H1 (cell line): ENCODE measurements around the gene YWHAB. TPM values are rescaled to one million over a fixed set of nuclear protein-coding genes. Genes with fewer than 3 reads are reported as not detected.

Source experiments
- CTCF ChIA-PET: fragments of 300-600 bp; sonication (Branson Sonifier 250); formaldehyde crosslinking; loops from one replicate; lab custom pipeline; 2021; ENCODE audit not compliant: partially characterized antibody; lab: Charles Lee
- POLR2A ChIA-PET: fragments of 300-600 bp; sonication (Branson Sonifier 250); formaldehyde crosslinking; loops from one replicate; lab custom pipeline; 2021; ENCODE audit warnings: inconsistent platforms; ENCODE audit not compliant: partially characterized antibody; lab: Charles Lee
- DNase-seq, 2 experiments: peaks; one replicate each; pipeline versions ENCODE4 v3.0.0 to v3.0.0-alpha.2; 2010 to 2022; ENCODE audit warnings: low spot score in 2 of 2, low read depth in 1 of 2, mixed read lengths in 1 of 2
- FAIRE-seq: peaks from 2 replicates; lab custom pipeline; 2011; peaks lifted over from hg19 to GRCh38; lab: Jason Lieb, UNC
- H2AFZ ChIP-seq: 2 replicates; pipeline ENCODE4 v1.8.1; 2012; ENCODE audit warnings: low read length, inconsistent platforms
- H2AK5ac ChIP-seq: 2 replicates; pipeline ENCODE4 v1.6.1; 2013; ENCODE audit warnings: low read depth, low read length
- H2BK120ac ChIP-seq: replicated peaks from 2 replicates; pipeline ENCODE3; 2013; ENCODE audit warnings: low read depth, low read length, inconsistent platforms
- H2BK12ac ChIP-seq: 2 replicates; pipeline ENCODE4 v1.6.1; 2013; ENCODE audit warnings: low read depth, low read length
- H2BK15ac ChIP-seq: 2 replicates; pipeline ENCODE4 v1.6.1; 2013; ENCODE audit warnings: low read length
- H2BK20ac ChIP-seq: 2 replicates; pipeline ENCODE4 v1.6.1; 2013; ENCODE audit warnings: low read length
- H2BK5ac ChIP-seq: 2 replicates; pipeline ENCODE4 v1.6.1; 2013; ENCODE audit warnings: low read depth, low read length
- H3K14ac ChIP-seq: 2 replicates; pipeline ENCODE4 v1.6.1; 2013; ENCODE audit warnings: inconsistent platforms; ENCODE audit not compliant: insufficient read length
- H3K18ac ChIP-seq: 2 replicates; pipeline ENCODE4 v1.6.1; 2013; ENCODE audit warnings: low read length; ENCODE audit errors: extremely low read depth
- H3K23ac ChIP-seq: 2 replicates; pipeline ENCODE4 v1.6.1; 2013; ENCODE audit warnings: inconsistent platforms; ENCODE audit not compliant: insufficient read length
- H3K23me2 ChIP-seq: 2 replicates; pipeline ENCODE4 v1.6.1; 2013; ENCODE audit warnings: low read depth, low read length
- H3K27ac ChIP-seq: 2 replicates; pipeline ENCODE4 v1.6.1; 2011; ENCODE audit warnings: low read depth, low read length, inconsistent platforms
- H3K27me3 ChIP-seq, 4 experiments: replicated peaks in 1 of 4; 1 replicate in 1 of 4; 2 replicates in 3 of 4; pipeline versions ENCODE4 v1.6.1 to v1.8.1; 2011 to 2013; ENCODE audit warnings: low read length in 3 of 4, mild to moderate bottlenecking in 3 of 4, inconsistent platforms in 2 of 4, mixed read lengths in 2 of 4, moderate library complexity in 1 of 4; ENCODE audit not compliant: control insufficient read depth in 3 of 4, insufficient read depth in 3 of 4; ENCODE audit errors: extremely low read depth in 1 of 4
- H3K36me3 ChIP-seq, 4 experiments: 2 replicates each; pipeline versions ENCODE4 v1.6.1 to v1.8.1; 2011 to 2013; ENCODE audit warnings: mild to moderate bottlenecking in 4 of 4, low read length in 3 of 4, moderate library complexity in 2 of 4, control low read depth in 1 of 4, inconsistent platforms in 1 of 4; ENCODE audit not compliant: insufficient read depth in 4 of 4, control insufficient read depth in 2 of 4
- H3K4ac ChIP-seq: replicated peaks from 2 replicates; pipeline ENCODE3; 2013; ENCODE audit warnings: low read length, low read depth, mixed read lengths, inconsistent platforms; ENCODE audit not compliant: insufficient read length
- H3K4me1 ChIP-seq, 4 experiments: replicated peaks in 1 of 4; 1 replicate in 1 of 4; 2 replicates in 3 of 4; pipeline versions ENCODE4 v1.6.1 to v1.8.1; 2011 to 2013; ENCODE audit warnings: low read length in 3 of 4, inconsistent platforms in 2 of 4, mixed read lengths in 1 of 4; ENCODE audit not compliant: insufficient read depth in 4 of 4, control insufficient read depth in 3 of 4
- H3K4me2 ChIP-seq, 2 experiments: 2 replicates each; pipeline versions ENCODE4 v1.6.1 to v1.8.1; 2011 to 2013; ENCODE audit warnings: low read depth in 2 of 2, low read length in 2 of 2, control low read depth in 1 of 2, inconsistent platforms in 1 of 2, mild to moderate bottlenecking in 1 of 2; ENCODE audit not compliant: insufficient read depth in 1 of 2
- H3K4me3 ChIP-seq, 4 experiments: fragments of 200-600, 300-600 bp in 1 of 4; sonication (generic), shearing (Covaris generic), sonication (Bioruptor Twin) in 1 of 4; 2 replicates each; pipeline versions ENCODE4 v1.5.1 to v1.8.1; 2011 to 2016; ENCODE audit warnings: low read length in 4 of 4, low read depth in 3 of 4, control low read depth in 2 of 4, inconsistent platforms in 2 of 4, mild to moderate bottlenecking in 2 of 4, mixed read lengths in 1 of 4, moderate library complexity in 1 of 4; ENCODE audit not compliant: insufficient read depth in 2 of 4; ENCODE audit errors: extremely low read depth in 1 of 4
- H3K56ac ChIP-seq: replicated peaks from 2 replicates; pipeline ENCODE3; 2013; ENCODE audit warnings: low read depth, mild to moderate bottlenecking, mixed read lengths, low read length, inconsistent platforms; ENCODE audit not compliant: insufficient read length
- H3K79me1 ChIP-seq: 2 replicates; pipeline ENCODE4 v1.6.1; 2013; ENCODE audit warnings: low read depth, low read length, control low read depth
- H3K79me2 ChIP-seq, 2 experiments: 2 replicates each; pipeline versions ENCODE4 v1.6.1 to v1.8.1; 2012 to 2013; ENCODE audit warnings: low read length in 2 of 2, mild to moderate bottlenecking in 2 of 2, inconsistent platforms in 1 of 2; ENCODE audit not compliant: insufficient read depth in 2 of 2, control insufficient read depth in 1 of 2
- H3K9ac ChIP-seq, 4 experiments: replicated peaks in 1 of 4; 1 replicate in 1 of 4; 2 replicates in 3 of 4; pipeline versions ENCODE4 v1.6.1 to v1.8.1; 2011 to 2013; ENCODE audit warnings: low read depth in 3 of 4, low read length in 3 of 4, control low read depth in 2 of 4, mild to moderate bottlenecking in 2 of 4, moderate library complexity in 2 of 4, inconsistent platforms in 1 of 4; ENCODE audit errors: extremely low read depth in 1 of 4
- H3K9me3 ChIP-seq, 2 experiments: 2 replicates each; pipeline versions ENCODE4 v1.6.1 to v1.8.1; 2012 to 2013; ENCODE audit warnings: mild to moderate bottlenecking in 2 of 2, moderate library complexity in 2 of 2, control low read depth in 1 of 2, inconsistent platforms in 1 of 2, low read depth in 1 of 2, low read length in 1 of 2, mixed read lengths in 1 of 2; ENCODE audit not compliant: insufficient read depth in 2 of 2
- H4K20me1 ChIP-seq, 2 experiments: replicated peaks in 1 of 2; 2 replicates each; pipeline versions ENCODE3 to v1.8.1; 2011 to 2013; ENCODE audit warnings: inconsistent platforms in 2 of 2, low read length in 2 of 2, mild to moderate bottlenecking in 1 of 2; ENCODE audit not compliant: insufficient read depth in 2 of 2, control insufficient read depth in 1 of 2
- H4K5ac ChIP-seq: 2 replicates; pipeline ENCODE4 v1.6.1; 2013; ENCODE audit warnings: low read length, low read depth, mixed read lengths, inconsistent platforms; ENCODE audit not compliant: insufficient read length
- H4K8ac ChIP-seq: 2 replicates; pipeline ENCODE4 v1.8.0; 2013; ENCODE audit warnings: mild to moderate bottlenecking, moderate library complexity, low read length, inconsistent platforms; ENCODE audit not compliant: insufficient read depth; ENCODE audit errors: extremely low read depth
- H4K91ac ChIP-seq: replicated peaks from 2 replicates; pipeline ENCODE3; 2013; ENCODE audit warnings: low read length, mixed read lengths, inconsistent platforms; ENCODE audit not compliant: insufficient read length
- EZH2 ChIP-seq: fragments of 200-600 bp; sonication (generic); IDR thresholded peaks from 2 replicates; pipeline ENCODE4 v1.7.1; 2012; ENCODE audit warnings: low read depth, mild to moderate bottlenecking, moderate library complexity, low read length, inconsistent platforms; ENCODE audit not compliant: severe bottlenecking
- POLR2AphosphoS5 ChIP-seq: IDR thresholded peaks from 2 replicates; pipeline ENCODE4 v1.6.1; 2011; ENCODE audit warnings: low read depth, low read length
- WGBS, 2 experiments: shearing (Covaris generic) in 1 of 2; methylation state at CpG; one replicate each; pipeline versions ENCODE4 v1.1.6 to v1.1.7; 2013 to 2015; ENCODE audit warnings: low lambda C conversion rate in 2 of 2, mixed read lengths in 2 of 2, inconsistent platforms in 1 of 2, low coverage in 1 of 2, missing lambda C conversion rate in 1 of 2; ENCODE audit not compliant: insufficient replicate concordance in 2 of 2, insufficient coverage in 1 of 2, insufficient read length in 1 of 2; ENCODE audit errors: extremely low coverage in 1 of 2, missing lambda C conversion rate in 1 of 2; 5-methylcytosine and 5-hydroxymethylcytosine counted together
- polyA plus RNA-seq, 7 experiments: library from polyadenylated mRNA; depleted of rRNA in 3 of 7; stranded (reverse) in 5 of 7; unstranded in 2 of 7; fragments of >200 nt in 5 of 7; fragments of 200-250 nt in 2 of 7; gene quantifications; 1 replicate in 5 of 7; 2 replicates in 1 of 7; 4 replicates in 1 of 7; pipeline versions ENCODE4 v1.2.1 to v1.2.3, GENCODE V29; 2011 to 2013; ENCODE audit warnings: missing spikeins in 2 of 7, mixed read lengths in 2 of 7
- total RNA-seq: library from RNA; stranded (reverse); fragmentation: NEBNext Ultra II Directional; extraction: Animal tissue kit (Norgen Biotek cat#: 25700); gene quantifications from 2 replicates; pipeline ENCODE4 v1.2.1, GENCODE V29; 2021
- TF ChIP-seq, protein P1 (sequence below), 3 experiments: IDR thresholded peaks; 1 replicate in 2 of 3; 2 replicates in 1 of 3; pipeline versions ENCODE4 v1.5.1 to v1.6.1; 2011; ENCODE audit warnings: low read length in 3 of 3, mild to moderate bottlenecking in 3 of 3, inconsistent platforms in 2 of 3, low read depth in 1 of 3, moderate library complexity in 1 of 3; ENCODE audit not compliant: insufficient read depth in 1 of 3; ENCODE audit errors: control extremely low read depth in 1 of 3

YWHAB gene
- total and polyA plus RNA-seq, 2 of the 8 experiments (the other 6 are each of a cell fraction or from before 2014, with no cell fraction given), result 72.9 to 256 TPM

DNA sequence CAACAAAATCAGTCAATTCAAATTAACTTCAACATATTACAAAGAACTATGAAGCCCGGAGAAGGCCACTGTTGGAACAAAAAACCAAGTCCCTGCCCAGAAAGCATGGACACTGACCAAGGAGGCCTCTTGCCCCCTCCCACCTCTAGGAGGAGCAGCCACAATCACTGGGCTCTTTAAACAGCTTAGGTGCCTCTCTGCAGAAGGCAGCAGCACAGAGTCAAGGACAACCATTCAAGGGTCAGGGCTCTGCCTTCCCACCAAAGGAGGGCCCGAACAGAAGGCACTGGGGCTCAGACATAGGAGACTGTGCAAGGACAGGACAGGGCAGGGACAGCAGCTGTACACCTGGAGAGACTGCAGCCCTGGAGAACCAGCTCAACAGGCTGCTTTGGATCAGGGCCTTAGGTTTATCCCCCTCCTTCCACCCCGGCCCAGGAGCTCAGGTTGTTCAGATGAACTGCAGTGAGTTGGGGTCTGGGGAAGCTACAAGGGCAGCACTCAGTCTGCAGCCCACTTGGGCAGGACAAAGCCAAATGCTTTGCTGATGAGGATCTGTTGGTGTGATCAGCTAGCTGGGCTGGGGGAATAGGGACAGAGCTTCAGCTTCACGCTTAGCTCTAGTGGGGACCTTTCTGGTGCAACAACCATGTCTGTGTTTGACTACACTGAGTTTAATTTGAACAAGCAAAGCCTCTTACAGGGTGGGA lies 56.9 kb downstream of the YWHAB start:
- ChIA-PET POLR2A (interaction anchor here (1.2 to 4.9 kb wide), 8 partner anchors 10 to 40 kb away, joined by 3 to 33 read pairs (median 4); no protein-coding TSS in a partner anchor), CTCF (interaction anchor here (0.9 to 3.4 kb wide), 7 partner anchors 9 to 157 kb away, joined by 3 to 25 read pairs (median 8); partner anchors contain the start of gene PABPC1L)
- Histone ChIP-seq H3K4ac (no peak overlapping the region), H3K36me3 (peaks cover 19 to 54% (median 42%) of the 10 kb centered on the region in 4 experiments), H3K27ac (no peak overlapping the region), H3K79me1 (peaks cover 2% of the 10 kb centered on the region; the same call in 1 of the 2 replicates), H2BK5ac (no peak overlapping the region), H2BK12ac (no peak overlapping the region), H3K56ac (no peak overlapping the region), H3K4me2 (no peak overlapping the region), H3K18ac (no peak overlapping the region), H2BK15ac (no peak overlapping the region), H2AFZ (no peak overlapping the region), H2BK120ac (no peak overlapping the region), H3K9me3 (no peaks in the 10 kb centered on the region), H3K27me3 (no peaks in the 10 kb centered on the region), H4K20me1 (peaks cover 5 to 9% of the 10 kb centered on the region in 2 experiments), H4K8ac (no peak overlapping the region), H4K5ac (no peak overlapping the region), H3K4me1 (no peaks in the 10 kb centered on the region), H4K91ac (no peak overlapping the region), H3K4me3 (no peak overlapping the region), H2AK5ac (no peak overlapping the region), H3K9ac (no peak overlapping the region), H3K23me2 (no peaks in the 10 kb centered on the region), H2BK20ac (no peak overlapping the region), H3K79me2 (no peaks in the 10 kb centered on the region), H3K23ac (no peak overlapping the region), H3K14ac (no peak overlapping the region)
- TF ChIP-seq EZH2, result no peak
- TF ChIP-seq POLR2AphosphoS5, result 0 out of 2 replicates have a peak, but pooled peaks have one; percentile 43
- TF ChIP-seq, protein P1, sequence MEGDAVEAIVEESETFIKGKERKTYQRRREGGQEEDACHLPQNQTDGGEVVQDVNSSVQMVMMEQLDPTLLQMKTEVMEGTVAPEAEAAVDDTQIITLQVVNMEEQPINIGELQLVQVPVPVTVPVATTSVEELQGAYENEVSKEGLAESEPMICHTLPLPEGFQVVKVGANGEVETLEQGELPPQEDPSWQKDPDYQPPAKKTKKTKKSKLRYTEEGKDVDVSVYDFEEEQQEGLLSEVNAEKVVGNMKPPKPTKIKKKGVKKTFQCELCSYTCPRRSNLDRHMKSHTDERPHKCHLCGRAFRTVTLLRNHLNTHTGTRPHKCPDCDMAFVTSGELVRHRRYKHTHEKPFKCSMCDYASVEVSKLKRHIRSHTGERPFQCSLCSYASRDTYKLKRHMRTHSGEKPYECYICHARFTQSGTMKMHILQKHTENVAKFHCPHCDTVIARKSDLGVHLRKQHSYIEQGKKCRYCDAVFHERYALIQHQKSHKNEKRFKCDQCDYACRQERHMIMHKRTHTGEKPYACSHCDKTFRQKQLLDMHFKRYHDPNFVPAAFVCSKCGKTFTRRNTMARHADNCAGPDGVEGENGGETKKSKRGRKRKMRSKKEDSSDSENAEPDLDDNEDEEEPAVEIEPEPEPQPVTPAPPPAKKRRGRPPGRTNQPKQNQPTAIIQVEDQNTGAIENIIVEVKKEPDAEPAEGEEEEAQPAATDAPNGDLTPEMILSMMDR (IDR thresholded peaks at IDR 0.05; ENCODE audit: control extremely low read depth in 1 of 3, insufficient read depth in 1 of 3, low read depth in 1 of 3, low read length in 3 of 3), result peak; percentile 10 to 36 (median 31); a peak in 3 of 4 replicates
- FAIRE-seq (no peak), DNase-seq (no peak)
- 83% methylated on average over 4 of the region's 4 CpGs; no CpG with 5 or more reads in 1 of the 2 experiments for WGBS, 2 experiments
